Measurements from ENCODE around the gene MARCKS.
"Not testable (repeated sequence)": the region's sequence is repeated elsewhere in the genome, so short reads cannot be mapped to it uniquely, and the experiment has no call there.

Gene MARCKS

DNA sequence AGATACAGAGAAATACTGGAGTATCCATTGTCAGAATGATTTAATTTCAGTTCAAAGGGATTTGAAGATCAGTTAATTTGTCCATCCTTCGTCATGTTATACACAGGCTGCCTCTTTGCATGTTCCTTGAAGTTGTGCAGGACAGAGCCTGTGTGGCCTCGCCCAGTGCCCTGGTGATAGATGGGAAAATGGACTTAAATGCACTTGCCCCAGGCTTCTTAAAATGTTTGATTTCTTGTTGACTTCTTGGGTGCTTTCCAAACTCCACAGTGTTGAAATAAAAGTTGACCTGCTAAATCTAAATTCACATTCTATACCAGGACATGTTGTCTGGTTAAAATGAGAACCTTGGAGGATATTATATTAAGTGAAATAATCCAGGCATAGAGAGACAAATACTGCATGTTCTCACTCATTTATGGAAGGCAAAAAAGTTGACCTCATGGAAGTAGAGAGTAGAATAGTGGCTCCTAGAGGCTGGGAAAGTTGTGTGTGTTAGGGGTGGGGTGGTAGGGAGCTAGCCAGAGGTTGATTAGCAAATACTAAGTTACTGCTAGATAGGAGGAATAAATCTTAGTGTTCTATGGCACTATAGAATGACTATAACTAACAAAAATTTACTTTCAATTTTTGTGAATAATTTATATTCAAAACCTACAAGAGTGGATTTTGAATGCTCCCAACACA is 25.3 kb downstream of the MARCKS start:
- no peak for DNase-seq (ENCODE audit: low read depth in 2 of 3, low spot score in 1 of 3)

DNA sequence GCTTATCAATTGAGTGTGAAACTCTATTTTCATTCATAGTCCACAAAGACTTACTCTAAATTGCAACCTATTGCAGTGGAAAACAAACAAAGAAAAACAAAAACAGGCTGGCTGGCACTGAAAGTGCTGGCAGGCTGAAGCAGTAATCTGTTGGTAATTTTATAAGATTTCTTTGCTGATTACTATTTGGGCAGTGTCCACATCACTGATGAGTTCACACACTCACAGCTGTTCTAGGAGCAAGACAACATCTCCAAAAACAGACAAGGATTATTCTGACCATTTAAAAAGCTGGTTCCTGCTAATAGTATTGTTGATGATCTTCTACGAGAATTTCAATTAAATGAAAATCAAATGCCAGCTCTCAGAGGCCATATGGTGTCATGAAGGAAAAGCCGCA is 26.9 kb downstream of the MARCKS start:
- no peak for DNase-seq (ENCODE audit: low read depth in 2 of 3, low spot score in 1 of 3)

DNA sequence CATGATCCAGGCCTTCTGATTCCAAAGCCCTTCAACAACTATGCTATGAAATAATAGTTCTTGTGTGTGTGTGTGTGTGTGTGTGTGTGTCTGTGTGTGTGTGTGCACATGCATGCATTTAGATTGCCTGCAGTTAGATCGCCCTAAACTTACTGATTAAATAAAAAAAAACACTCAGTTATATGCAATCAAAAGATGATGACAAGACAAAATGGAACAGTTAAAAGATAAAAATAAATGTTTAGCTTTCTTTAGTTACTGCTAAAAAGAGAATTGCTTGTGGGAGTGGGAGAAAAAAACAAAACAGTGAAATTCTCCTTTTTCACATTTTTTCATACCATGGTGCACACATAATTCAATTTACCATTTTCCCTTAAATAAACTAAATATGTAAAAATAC is 29.4 kb downstream of the MARCKS start:
- no peak for DNase-seq (ENCODE audit: low read depth in 2 of 3, low spot score in 1 of 3)

DNA sequence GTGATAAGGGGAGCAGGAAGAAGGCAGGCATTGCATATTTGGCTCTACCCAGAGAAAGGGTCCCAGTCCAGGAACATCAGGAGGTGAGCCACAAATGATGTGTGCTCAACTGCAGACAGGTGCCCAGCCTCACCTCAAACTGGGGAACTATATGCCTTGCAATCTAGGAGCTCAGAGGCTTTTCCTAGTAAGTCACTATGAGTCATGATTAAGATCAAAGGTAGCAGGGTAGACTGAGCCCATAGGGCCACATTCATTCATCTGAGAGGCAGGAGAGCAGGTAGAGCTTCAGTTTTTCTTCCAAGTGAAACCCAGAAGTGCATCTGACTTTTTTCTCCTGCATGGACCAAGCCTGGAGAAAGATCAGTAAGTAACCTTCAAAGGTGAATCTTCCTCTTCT is 31.3 kb downstream of the MARCKS start:
- no peak for DNase-seq (ENCODE audit: low read depth in 2 of 3, low spot score in 1 of 3)

DNA sequence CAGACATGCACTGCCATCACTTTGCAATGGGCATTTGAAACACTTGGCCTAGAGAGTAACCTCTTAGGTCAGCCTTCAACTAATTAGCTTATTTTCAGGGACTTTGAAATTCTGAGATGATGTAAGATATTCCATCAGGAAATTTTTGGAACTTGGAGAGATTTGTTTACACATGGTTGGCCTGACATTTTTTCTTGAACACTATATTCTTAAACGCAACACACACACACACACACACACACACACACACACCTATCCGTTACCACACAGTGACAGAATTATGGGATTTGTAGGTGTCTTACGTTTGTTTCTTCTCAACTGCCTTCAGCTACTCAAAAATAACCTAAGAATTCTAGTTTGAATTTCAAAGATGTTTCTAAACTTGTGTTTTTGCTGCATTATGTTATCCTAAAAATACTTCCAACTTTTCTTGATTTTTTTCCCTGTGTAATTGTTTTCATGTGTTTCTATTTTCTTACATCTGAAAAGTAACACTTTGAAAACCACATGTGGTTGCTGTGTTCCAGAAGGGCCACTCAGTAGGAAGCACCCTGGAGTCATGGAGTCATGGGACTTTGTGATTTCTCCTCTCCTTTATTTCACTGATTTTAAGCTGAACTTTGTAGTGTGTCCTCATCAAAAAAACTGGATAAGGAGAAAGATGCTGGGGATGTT is 31.9 kb downstream of the MARCKS start:
- DNase-seq (ENCODE audit: low read depth in 2 of 3, low spot score in 1 of 3), result no peak

DNA sequence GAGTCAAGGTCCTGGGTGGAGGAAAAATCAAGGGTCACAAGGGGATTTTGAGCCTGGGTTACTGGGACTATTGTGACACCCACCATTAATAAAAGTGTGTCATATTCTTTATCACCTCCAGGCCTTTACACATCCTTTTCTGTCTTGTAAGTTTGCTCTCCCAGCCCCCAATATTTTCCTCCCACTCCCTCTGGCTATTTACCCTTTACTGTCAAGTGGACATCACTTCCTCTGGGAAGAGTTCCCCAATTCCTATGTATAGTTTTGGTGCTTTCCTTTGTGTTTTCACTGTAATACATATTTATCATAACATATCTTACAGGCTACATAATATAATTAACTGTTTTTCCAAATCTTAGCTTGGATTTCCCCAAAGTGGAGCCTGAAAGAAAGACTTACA is 36.3 kb downstream of the MARCKS start:
- DNase-seq (ENCODE audit: low read depth in 2 of 3, low spot score in 1 of 3), result no peak

DNA sequence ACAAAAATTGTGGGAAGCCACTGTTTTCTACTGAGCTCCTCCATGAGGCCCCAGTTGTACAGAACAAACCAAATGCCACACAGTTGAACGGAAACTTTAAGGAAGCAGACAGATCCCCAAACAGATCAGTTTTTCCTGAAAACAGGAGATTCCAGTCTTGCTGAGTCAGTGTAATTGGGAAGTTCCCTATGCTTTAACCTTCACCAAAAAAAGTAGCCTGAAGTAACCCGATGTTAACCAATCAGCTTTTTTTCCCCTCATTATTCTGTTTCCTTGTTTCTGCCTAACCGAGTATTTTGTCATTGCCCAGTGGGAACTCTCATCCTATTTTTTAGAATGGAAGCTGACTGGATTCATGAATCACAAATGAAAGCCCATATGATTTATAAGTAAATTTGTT is 36.7 kb downstream of the MARCKS start:
- DNase-seq (ENCODE audit: low read depth in 2 of 3, low spot score in 1 of 3), result no peak

DNA sequence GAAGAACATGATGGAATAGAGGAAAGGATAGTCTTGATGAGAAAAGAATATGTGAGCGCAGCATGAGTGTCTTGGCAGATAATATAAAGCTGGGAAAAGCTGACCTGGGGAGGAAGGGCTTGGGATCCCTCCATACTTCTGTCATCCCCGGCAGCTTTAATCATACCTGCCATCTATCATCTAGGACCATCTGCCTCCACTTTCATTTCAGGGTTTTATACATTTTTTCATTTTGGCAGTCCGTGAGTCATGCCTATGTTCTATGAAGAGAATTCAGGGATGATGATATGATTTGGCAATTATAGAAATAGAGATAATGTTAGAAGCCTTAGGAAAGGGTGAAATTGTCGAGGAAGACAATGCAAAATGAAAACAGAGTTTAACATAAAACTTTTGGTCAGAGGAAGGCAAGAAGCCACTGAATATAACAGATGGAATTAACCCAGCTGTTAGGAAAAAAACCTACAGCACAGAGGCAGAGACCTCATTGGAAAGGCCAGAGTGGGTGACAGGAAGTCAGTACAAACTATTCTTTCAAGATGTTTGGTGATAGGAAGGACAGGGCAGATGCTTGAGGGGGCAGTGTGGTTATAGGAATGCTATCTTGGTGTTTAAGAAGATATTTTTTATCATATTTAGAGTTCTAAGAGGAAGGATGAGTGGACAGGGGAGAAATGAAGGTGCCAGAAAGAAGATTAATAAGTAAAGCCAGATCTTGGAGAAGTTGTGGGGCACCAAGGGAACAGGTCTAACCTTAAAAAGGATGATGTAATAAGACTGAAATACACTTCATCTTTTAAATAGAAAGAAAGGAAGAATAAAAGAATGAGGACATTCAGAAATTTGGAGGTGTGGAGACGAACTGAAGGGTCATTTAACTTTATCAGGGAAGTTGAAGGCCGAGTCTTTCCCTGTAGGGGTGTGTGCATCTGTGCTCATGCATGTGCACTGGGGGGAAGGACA is 37.8 kb downstream of the MARCKS start:
- no peak for DNase-seq (ENCODE audit: low read depth in 2 of 3, low spot score in 1 of 3)

DNA sequence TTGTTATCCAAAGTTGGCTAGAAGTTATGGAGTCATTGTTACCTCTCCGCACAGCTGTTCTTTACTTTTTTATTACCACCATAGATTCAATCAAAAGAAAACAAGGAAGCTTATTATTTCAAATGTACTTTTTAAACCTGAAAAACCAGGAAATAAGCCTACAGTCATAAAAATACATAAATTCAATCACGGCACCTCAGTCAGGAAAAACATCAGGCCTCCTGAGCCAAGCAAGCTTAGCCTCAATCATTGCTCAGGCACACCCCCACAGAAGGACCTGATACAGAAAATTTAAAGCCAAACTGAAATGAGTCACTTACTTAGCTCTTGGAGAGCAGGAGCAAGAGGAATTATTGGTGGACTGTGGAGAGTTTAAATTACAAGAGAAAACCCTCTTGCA is 44.3 kb downstream of the MARCKS start:
- DNase-seq (ENCODE audit: low read depth in 2 of 3, low spot score in 1 of 3), result no peak

DNA sequence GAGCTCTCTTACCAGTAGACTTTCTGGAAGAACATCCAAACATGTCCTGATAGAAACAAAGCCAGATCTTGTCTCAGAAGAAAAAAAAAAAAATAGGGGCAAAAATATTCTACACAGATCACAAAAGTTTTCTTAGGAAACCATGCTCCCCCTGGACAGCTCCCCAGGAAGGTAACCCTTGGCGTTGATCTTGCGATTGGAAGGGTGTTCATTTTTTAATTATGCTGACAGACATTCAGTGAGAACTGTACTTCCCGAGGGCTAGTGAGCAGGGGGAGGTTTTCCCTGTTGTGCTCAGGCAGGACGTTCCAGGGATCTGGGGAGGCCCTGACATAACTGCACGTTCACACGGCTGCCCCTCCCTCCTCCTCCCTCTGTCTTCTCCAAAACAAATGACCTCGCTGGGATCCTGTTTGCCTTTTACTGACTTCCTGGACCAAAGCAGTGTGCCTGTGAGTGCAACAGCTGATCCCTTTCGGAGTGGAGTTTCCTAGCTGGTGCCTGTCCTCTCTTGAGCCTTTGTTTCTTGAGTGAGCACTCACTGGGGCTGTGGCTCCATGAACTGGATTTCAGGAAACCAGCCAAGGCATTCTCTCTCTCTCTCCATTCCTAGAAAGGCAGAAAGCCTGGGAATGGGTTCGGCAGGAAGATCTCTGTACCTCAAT is 46.7 kb downstream of the MARCKS start:
- no peak for DNase-seq (ENCODE audit: low read depth in 2 of 3, low spot score in 1 of 3)

DNA sequence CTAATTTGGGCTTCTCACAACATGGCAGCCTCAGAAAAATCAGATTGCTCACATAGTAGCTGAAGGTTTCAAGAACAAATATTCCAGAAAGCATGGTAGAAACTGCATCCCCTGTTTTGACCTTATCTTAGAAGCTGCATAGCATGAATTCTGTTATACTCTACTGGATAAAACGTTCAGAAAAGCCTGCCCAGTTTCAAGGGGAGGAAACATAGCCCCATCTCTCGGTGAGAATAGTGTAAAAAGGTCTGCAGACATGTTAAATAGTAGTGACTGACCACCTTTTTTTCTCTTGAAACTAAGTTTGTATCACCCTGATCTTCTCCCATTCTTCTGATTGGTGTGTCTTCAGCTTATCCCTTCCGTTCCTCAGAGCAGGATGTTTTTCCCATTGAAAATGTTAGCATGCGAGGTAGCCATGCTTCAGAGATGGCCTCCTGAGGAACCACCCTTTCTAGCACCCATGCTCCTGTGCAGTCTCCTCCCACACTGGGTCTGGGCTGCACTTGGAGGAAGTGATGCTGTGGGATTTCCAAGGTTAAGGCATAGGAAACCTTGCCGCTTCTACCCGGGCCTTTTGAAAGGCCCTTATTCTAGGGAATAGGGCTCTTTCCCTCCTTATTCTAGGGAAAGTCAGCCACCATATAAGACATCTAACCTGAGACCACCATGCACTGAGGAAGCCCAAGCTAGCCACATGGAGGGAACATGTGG is 50.1 kb downstream of the MARCKS start:
- no peak for DNase-seq (ENCODE audit: low read depth in 2 of 3, low spot score in 1 of 3)

DNA sequence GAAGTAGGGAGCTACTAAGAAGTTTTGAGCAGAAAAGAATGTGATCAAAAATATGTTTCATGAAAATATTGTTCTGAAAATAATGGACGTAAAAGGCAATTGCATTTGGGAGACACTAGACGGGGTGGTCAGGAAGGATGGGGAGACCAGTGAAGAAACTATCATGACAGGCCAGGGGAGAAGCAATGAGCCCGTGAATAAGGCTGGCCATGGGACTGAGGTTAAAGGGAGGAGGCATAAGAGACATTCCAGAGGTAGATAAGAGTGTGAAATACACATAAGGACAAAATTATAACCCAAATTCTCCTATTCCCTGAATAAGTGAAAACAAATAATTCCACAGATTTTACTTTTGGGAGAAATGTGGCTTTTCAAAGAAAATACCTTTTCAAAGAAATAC is 51.7 kb downstream of the MARCKS start:
- DNase-seq (ENCODE audit: low read depth in 2 of 3, low spot score in 1 of 3), result no peak

DNA sequence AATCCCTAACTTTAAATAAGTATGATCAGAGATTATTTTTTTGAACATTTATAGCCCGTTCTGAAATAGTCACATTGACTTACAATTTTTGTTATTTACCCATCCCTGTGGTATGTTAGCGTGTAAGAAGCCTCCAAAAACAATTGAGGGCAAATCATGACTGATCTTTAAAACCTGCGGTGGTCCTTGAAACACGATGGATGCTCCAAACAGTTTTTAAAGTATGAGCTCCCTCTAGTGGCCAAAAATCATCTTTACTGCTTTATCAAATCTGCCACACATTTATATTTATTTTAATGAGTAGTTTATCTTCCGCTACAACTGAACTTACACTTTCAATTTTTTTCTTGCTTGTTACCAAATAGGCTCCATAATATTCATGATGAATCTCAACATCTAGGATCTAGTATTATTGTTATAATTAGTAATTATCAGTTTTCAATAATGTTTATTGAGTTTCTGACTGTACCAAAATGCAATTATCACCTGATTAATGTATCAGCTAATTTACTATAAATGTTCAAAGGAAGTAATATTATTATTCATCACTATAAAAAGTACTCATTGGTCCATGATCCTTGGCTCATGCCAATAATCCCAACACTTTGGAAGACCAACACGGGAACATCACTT is 52.2 kb downstream of the MARCKS start:
- peak in 1 of 3 donors; percentile 53 for DNase-seq (ENCODE audit: low read depth in 2 of 3, low spot score in 1 of 3)

DNA sequence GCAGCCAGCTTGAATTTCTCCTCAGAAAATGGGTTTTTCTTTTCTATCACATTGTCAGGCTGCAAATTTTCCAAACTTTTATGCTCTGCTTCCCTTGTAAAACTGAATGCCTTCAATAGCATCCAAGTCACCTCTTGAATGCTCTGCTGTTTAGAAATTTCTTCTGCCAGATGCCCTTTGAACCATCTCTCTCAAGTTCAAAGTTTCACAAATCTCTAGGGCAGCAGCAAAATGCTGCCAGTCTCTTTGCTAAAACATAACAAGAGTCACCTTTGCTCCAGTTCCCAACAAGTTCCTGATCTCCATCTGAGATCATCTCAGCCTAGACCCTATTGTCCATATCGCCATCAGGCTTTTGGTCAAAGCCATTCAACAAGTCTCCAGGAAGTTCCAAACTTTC is 53.1 kb downstream of the MARCKS start:
- not testable (repeated sequence) for DNase-seq (ENCODE audit: low read depth in 2 of 3, low spot score in 1 of 3)

All from stimulated activated CD4-positive, alpha-beta T cell treated with anti-CD3 and anti-CD28 coated beads, Interleukin-12 subunit alpha, Interleukin-12 subunit beta, amount 100 ng/mL, for 48 hours (primary cell).